OCI-LY3 (cell line): Measurements from ENCODE around the gene VPS13C.

ENCODE experiments used
- H2AFZ ChIP-seq: fragments of 200-600, 300-600 bp; shearing (Covaris generic); 2 replicates; pipeline ENCODE4 v1.6.0; 2014; ENCODE audit warnings: antibody characterized with exemption, low read depth, low read length
- H3K27ac ChIP-seq: fragments of 200-600, 300-600 bp; sonication (generic); 2 replicates; pipeline ENCODE4 v1.5.1; 2014; ENCODE audit warnings: mild to moderate bottlenecking, low read length, moderate library complexity, mixed read lengths
- H3K27me3 ChIP-seq: fragments of 200-600, 300-600 bp; sonication (generic); 2 replicates; pipeline ENCODE4 v1.6.1; 2014; ENCODE audit warnings: low read depth, low read length, mixed read lengths
- H3K36me3 ChIP-seq: fragments of 200-600, 300-600 bp; sonication (generic); replicated peaks from 2 replicates; pipeline ENCODE3; 2014; ENCODE audit warnings: low read depth, low read length, mixed read lengths
- H3K4me1 ChIP-seq: fragments of 300-600, 200-600 bp; sonication (generic); 2 replicates; pipeline ENCODE4 v1.6.1; 2014; ENCODE audit warnings: low read length, mixed read lengths
- H3K4me2 ChIP-seq: fragments of 200-600, 300-600 bp; sonication (generic); 2 replicates; pipeline ENCODE4 v1.6.1; 2014; ENCODE audit warnings: low read length, mixed read lengths
- H3K4me3 ChIP-seq: fragments of 300-600, 200-600 bp; sonication (generic); 2 replicates; pipeline ENCODE4 v1.5.1; 2014; ENCODE audit warnings: antibody characterized with exemption, mild to moderate bottlenecking, low read length, moderate library complexity
- H3K79me2 ChIP-seq: fragments of 300-600, 200-600 bp; shearing (Covaris generic); 2 replicates; pipeline ENCODE4 v1.6.1; 2014; ENCODE audit warnings: mild to moderate bottlenecking, low read length, mixed read lengths
- H3K9ac ChIP-seq: fragments of 300-600, 200-600 bp; shearing (Covaris generic); 2 replicates; pipeline ENCODE4 v1.6.0; 2014; ENCODE audit warnings: mild to moderate bottlenecking, low read length, moderate library complexity
- H3K9me3 ChIP-seq: fragments of 200-600, 300-600 bp; shearing (Covaris generic); 2 replicates; pipeline ENCODE4 v1.6.1; 2014; ENCODE audit warnings: low read length, mixed read lengths; ENCODE audit not compliant: insufficient read depth
- H4K20me1 ChIP-seq: fragments of 200-600, 300-600 bp; sonication (generic); 2 replicates; pipeline ENCODE4 v1.6.1; 2016; ENCODE audit warnings: low read length, mixed read lengths; ENCODE audit not compliant: insufficient read depth
- CTCF ChIP-seq: fragments of 200-600, 300-600 bp; sonication (generic); IDR thresholded peaks from 2 replicates; pipeline ENCODE4 v1.5.1; 2014; ENCODE audit warnings: antibody characterized with exemption, low read length, low read depth
- EZH2phosphoT487 ChIP-seq: fragments of 200-600 bp; shearing (Covaris generic); IDR thresholded peaks from 2 replicates; pipeline ENCODE4 v1.6.1; 2018; ENCODE audit warnings: antibody characterized with exemption, mixed run types, low read depth

The VPS13C gene

GRCh38 chr15:61828008-61828407 lies 232.2 kb downstream of the VPS13C start:
- Histone ChIP-seq H3K4me3 (no peak overlapping the region), H2AFZ (no peak overlapping the region), H4K20me1 (no peaks in the 10 kb centered on the region), H3K9me3 (no peaks in the 10 kb centered on the region), H3K79me2 (no peaks in the 10 kb centered on the region), H3K9ac (no peak overlapping the region), H3K27ac (no peak overlapping the region), H3K36me3 (no peaks in the 10 kb centered on the region), H3K4me2 (no peak overlapping the region), H3K27me3 (peaks cover 15% of the 10 kb centered on the region), H3K4me1 (no peaks in the 10 kb centered on the region)
- no peak for TF ChIP-seq CTCF
- TF ChIP-seq EZH2phosphoT487, result no peak

- Histone ChIP-seq H3K9me3 (no peaks in the 10 kb centered on the region), H3K4me2 (no peak overlapping the region), H3K79me2 (no peaks in the 10 kb centered on the region), H3K27ac (no peak overlapping the region), H3K4me3 (no peak overlapping the region), H3K27me3 (peaks cover 15% of the 10 kb centered on the region), H4K20me1 (no peaks in the 10 kb centered on the region), H2AFZ (no peak overlapping the region), H3K36me3 (no peaks in the 10 kb centered on the region), H3K9ac (no peak overlapping the region), H3K4me1 (no peaks in the 10 kb centered on the region)
- TF ChIP-seq EZH2phosphoT487, result no peak
- TF ChIP-seq CTCF, result no peak
Measured at GRCh38 chr15:61827131-61827530, 233.1 kb downstream of the VPS13C start.

GRCh38 chr15:61824291-61824690 lies 236.0 kb downstream of the VPS13C start:
- no peaks in the 10 kb centered on the region for H3K9me3 ChIP-seq
- H3K27me3 ChIP-seq, result peaks cover 26% of the 10 kb centered on the region
- H3K27ac ChIP-seq, result no peak overlapping the region
- H3K9ac ChIP-seq, result no peak overlapping the region
- no peak overlapping the region for H3K4me2 ChIP-seq
- no peak overlapping the region for H3K4me3 ChIP-seq
- no peak overlapping the region for H2AFZ ChIP-seq
- no peaks in the 10 kb centered on the region for H3K4me1 ChIP-seq
- no peaks in the 10 kb centered on the region for H3K79me2 ChIP-seq
- H4K20me1 ChIP-seq, result no peaks in the 10 kb centered on the region
- H3K36me3 ChIP-seq, result no peaks in the 10 kb centered on the region
- TF ChIP-seq CTCF (no peak), EZH2phosphoT487 (no peak)

- H3K36me3 ChIP-seq, result no peaks in the 10 kb centered on the region
- H3K27ac ChIP-seq, result no peak overlapping the region
- H3K4me2 ChIP-seq, result no peak overlapping the region
- no peaks in the 10 kb centered on the region for H3K79me2 ChIP-seq
- no peak for TF ChIP-seq CTCF
- no peak for TF ChIP-seq EZH2phosphoT487
- no peaks in the 10 kb centered on the region for H3K9me3 ChIP-seq
- H2AFZ ChIP-seq, result no peak overlapping the region
- no peaks in the 10 kb centered on the region for H3K4me1 ChIP-seq
- H4K20me1 ChIP-seq, result no peaks in the 10 kb centered on the region
- no peak overlapping the region for H3K4me3 ChIP-seq
- H3K27me3 ChIP-seq, result peaks cover 26% of the 10 kb centered on the region
- H3K9ac ChIP-seq, result no peak overlapping the region
Measured at GRCh38 chr15:61822511-61822910, 237.7 kb downstream of the VPS13C start.
